Suprapubic skin (tissue), 4 donors: ENCODE results near the gene MBD4.

ENCODE experiments used
- EP300 ChIP-seq: sonication (generic); formaldehyde crosslinking; IDR thresholded peaks from one replicate; pipeline ENCODE4 v1.6.1; 2017; ENCODE audit warnings: antibody characterized with exemption
- POLR2A ChIP-seq, 2 donors: fragments of 450-650 bp; IDR thresholded peaks; one replicate each; pipeline ENCODE4 v1.6.1; 2017; ENCODE audit warnings: antibody characterized with exemption in 2 of 2, mild to moderate bottlenecking in 2 of 2, moderate library complexity in 2 of 2
- POLR2AphosphoS5 ChIP-seq, 3 donors: sonication (generic); formaldehyde crosslinking; IDR thresholded peaks; one replicate each; pipeline ENCODE4 v1.6.1; 2017; ENCODE audit warnings: antibody characterized with exemption in 3 of 3
- TF ChIP-seq, protein P1 (sequence below), 2 donors: fragments of 200-600 bp in 1 of 2; fragments of 450-650 bp in 1 of 2; sonication (generic) in 1 of 2; IDR thresholded peaks; one replicate each; pipeline ENCODE4 v1.5.1; 2016 to 2019; ENCODE audit warnings: antibody characterized with exemption in 2 of 2, mild to moderate bottlenecking in 1 of 2, moderate library complexity in 1 of 2

DNA sequence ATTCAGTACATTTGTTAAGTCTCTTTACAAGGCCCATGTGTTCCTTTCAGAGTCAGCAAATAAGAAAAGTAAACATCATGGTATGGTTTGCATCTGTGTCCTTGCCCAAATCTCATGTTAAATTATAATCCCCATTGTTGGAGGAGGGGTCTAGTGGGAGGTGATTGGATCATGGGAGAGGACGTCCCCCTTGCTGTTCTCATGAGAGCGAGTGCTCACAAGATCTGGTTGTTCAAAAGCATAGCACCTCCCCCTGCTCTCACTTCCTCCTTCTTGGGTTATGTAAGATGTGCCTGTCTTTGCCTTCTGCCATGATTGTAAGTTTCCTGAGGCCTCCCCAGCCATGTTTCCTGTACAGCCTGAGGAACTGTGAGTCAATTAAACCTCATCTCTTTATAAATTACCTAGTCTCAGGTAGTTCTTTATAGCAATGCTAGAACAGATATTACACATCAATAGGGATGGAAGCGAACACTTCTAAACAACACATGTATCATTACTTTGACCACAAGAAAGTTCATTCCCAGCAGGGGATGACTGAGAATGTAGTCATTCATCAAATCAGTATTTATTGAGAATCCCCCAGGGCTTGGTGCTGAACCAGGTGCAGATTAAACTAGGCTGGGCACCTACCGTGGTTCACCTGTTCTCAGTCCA lies 15.4 kb downstream of the MBD4 start:
- TF ChIP-seq, protein P1, sequence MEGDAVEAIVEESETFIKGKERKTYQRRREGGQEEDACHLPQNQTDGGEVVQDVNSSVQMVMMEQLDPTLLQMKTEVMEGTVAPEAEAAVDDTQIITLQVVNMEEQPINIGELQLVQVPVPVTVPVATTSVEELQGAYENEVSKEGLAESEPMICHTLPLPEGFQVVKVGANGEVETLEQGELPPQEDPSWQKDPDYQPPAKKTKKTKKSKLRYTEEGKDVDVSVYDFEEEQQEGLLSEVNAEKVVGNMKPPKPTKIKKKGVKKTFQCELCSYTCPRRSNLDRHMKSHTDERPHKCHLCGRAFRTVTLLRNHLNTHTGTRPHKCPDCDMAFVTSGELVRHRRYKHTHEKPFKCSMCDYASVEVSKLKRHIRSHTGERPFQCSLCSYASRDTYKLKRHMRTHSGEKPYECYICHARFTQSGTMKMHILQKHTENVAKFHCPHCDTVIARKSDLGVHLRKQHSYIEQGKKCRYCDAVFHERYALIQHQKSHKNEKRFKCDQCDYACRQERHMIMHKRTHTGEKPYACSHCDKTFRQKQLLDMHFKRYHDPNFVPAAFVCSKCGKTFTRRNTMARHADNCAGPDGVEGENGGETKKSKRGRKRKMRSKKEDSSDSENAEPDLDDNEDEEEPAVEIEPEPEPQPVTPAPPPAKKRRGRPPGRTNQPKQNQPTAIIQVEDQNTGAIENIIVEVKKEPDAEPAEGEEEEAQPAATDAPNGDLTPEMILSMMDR (IDR thresholded peaks at IDR 0.05) = no peak
- no peak for TF ChIP-seq POLR2A (IDR thresholded peaks at IDR 0.05)
- no peak for TF ChIP-seq EP300
- TF ChIP-seq POLR2AphosphoS5 (IDR thresholded peaks at IDR 0.05) = no peak
